ENCODE results near the gene MTNR1B.

Gene MTNR1B

GRCh38 chr11:92969634-92970347, at the start of gene MTNR1B:
Gene MTNR1B, plus strand, starts transcription at chr11:92969651. Its CDS starts 75 bp downstream, at chr11:92969726.
- DNase-seq: no peak

DNA sequence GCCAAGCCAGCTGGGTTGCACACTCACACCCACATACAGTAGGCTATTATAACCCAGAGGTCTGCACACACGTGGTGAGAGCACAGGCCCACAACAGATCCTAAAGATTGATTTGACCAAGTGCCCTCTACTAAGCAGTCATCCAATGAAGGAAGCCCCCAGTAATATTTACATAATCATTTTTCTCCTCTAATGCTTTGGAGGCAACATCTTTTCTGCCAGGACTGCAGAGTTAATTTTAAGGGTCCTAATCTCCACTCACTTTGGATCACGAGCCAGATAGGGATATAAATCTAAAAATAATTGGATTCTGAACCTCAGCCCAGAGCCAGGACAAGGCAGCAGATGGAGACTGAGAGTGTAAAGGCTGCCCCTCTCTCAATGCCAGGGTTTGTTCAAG, 49.1 kb upstream of the MTNR1B start:
- no peak for DNase-seq

DNA sequence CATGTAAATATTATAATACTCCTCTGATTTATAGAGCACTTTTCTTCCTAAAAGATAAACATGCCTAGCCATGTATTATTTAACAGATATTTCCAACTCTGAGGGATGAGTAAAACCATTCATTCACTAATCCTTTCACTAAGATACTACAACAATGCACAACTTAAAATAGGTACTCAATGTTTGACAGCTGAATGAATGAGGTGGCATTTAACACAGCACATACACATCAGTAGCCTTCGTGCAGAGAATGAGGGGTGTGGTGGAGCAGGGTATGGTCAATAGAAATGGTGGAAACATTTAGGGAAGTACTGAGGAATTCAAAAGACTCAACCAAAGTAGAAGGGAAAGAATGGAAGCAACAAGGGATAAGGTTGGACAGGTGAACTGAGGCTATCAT, 46.7 kb upstream of the MTNR1B start:
- no peak for DNase-seq

- DNase-seq: no peak
Observed at GRCh38 chr11:92929246-92929645, 40.2 kb upstream of the MTNR1B start.

GRCh38 chr11:92929653-92930052, 39.8 kb upstream of the MTNR1B start:
- no peak for DNase-seq

DNA sequence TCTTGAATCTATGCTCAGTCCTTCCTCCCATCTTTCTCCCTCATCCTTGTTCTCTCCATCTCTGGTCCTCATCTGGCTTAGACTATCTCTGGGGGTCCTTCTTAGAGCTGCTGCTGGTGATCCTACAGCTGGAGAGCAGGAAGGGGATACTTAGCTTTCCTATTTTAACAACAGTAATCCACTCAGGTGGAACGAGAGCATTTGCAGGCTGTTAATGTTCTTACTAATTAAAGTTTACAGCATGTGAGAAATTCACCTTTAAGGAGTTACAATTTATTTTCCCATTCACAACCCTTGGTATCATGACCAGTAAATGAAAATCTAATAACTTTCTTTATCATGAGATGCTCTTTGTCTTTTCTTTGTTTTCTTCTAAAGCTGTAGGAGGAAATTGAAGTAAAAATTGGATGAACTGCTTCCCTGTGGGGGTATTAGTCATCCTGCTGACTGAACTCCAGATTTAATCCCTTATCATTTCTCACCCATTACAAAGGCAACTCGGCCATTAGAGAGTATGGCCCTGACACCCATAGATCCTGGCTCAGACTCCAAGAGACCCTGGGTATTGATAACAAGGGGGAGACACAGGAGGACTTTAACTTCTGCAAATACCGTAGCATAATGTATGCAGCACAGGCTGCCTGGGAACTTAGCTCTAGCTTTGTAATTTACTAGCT, 37.6 kb upstream of the MTNR1B start:
- DNase-seq: no peak

DNA sequence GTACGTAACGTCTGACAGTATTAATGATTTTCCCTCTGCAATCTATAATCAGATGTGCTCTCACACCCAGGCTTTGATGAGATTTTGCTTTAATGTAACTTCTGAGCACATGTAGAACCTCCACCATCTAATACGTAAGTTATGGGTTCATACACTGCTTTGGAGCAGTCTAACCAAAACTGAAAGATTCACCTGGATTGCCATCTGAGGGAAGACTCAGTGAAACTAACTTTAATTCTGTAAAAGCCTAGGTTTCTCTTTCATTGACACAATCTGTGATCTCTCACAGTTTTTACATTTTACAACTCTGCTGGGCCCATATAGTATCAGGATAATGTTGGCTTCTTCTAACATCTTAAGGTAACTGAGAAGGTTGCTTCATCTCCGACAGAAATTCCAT, 30.1 kb upstream of the MTNR1B start:
- DNase-seq: no peak

- DNase-seq: no peak
Observed at GRCh38 chr11:92941676-92942571, 27.5 kb upstream of the MTNR1B start.

GRCh38 chr11:92946707-92947106, 22.7 kb upstream of the MTNR1B start:
- DNase-seq: no peak

DNA sequence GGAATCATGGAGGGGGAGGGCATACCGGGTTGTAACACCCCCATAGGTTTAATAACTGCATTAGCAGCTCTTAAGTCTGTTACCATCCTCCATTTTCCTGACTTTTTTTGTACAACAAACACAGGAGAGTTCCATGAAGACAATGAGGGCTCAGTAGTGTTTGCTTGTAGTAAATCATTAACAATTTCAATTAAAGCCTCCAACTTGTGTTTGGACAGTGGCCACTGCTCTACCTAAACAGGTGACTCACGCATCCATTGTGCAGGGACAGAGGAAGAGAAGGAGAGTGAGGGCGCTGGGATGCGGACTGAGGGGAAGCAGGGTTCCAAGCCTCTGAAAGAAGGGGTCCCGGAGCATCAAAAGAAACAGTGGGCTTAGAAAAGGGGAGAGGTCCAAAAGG, 21.3 kb upstream of the MTNR1B start:
- DNase-seq: no peak

- DNase-seq: no peak
Observed at GRCh38 chr11:92954003-92954402, 15.4 kb upstream of the MTNR1B start.

DNA sequence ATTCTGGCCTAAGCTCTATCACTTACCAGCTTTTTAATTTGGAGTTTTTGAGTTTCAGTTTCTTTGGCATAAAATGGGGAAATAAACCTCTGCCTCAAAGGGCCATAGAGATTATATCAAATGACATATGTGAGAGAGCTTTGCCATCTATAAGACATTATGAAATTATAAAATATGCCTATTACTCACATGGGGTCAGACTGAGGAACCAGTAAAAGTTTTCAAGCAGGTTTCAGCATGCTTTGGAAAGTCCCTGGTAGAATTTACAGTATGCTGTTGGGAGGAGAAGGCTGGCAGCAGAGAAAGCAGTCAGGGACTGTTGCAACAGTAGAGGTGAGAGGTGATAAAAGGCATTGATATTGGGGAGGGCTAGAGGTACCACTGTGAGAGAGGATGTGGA, 13.6 kb upstream of the MTNR1B start:
- no peak for DNase-seq

- DNase-seq: no peak
Observed at GRCh38 chr11:92960886-92961285, 8.6 kb upstream of the MTNR1B start.

DNA sequence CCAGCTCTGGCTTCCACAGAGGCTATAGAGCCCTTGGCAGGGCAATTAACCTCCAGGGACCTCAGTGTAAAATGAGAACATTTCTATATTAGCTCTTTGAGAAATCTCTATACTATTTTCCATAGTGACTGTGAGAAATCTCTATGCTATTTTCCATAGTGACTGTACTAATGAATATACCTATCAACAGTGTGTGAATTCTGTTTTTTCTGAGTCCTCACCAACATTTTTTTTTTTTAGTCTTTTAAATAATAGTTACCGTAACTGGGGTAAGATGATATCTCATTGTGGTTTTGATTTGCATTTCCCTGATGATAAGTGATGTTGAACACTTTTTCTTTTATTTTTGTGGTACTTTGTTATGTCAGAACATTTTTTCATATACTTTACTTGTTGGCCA, 7.0 kb upstream of the MTNR1B start:
- no peak for DNase-seq

DNA sequence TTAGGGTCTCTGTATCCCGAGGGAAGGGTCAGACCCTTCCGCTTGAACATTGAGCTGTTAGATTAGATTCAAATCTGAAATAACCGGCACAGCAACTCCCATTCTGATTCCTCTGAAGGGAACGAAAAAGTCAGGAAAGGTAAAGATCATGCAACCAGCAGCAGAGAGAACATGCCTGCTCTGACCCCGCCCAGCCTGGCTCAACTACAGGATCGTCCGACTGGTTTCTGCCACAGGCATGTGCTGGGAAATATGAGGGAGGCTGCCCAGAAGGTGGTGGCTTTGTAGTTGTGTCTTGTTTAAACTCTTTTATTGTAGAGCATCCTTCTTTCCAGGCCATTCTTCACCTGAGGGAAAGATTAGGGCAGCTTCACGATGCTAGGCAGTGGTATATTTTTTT, 5.0 kb upstream of the MTNR1B start:
- DNase-seq: no peak

DNA sequence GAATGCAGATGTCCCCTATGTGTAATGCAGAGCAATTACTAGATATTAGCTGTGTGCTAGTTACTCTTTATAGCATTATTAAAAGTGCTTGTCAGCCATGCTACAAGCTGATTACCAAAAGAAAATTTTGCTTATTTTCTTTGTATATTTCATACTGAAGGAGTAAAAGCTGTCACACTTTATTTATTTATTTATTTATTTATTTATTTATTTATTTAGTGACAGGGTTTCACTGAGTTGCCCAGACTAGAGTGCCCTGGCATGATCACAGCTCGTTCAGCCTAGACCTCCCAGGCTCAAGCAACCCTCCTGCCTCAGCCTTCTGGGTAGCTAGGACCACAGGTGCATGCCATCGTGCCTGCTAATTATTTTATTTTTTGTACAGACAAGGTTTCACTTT, 4.3 kb upstream of the MTNR1B start:
- no peak for DNase-seq

GRCh38 chr11:92967178-92967577, 2.3 kb upstream of the MTNR1B start:
- no peak for DNase-seq

- no peak for DNase-seq
Observed at GRCh38 chr11:92967867-92968266, 1.6 kb upstream of the MTNR1B start.

DNA sequence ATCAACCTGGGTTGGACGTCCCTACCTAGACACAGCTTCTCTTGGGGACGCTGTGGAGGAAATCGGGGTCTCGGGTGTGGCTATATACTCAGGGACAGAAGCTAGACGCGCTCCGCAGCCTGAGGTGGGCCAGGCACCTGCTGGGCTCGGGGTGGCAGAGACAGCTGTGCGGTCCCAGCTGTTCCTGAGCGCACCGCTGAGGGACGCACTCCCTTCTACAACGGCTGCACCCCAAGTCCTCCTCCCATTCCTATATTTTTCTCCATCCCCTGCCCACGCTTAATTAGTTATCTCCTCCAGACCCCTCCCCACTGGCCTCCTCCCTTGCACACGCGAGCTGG, 188 bp upstream of the MTNR1B start:
- DNase-seq: no peak

- DNase-seq: no peak
Observed at GRCh38 chr11:92972248-92972647, 2.8 kb downstream of the MTNR1B start.

DNA sequence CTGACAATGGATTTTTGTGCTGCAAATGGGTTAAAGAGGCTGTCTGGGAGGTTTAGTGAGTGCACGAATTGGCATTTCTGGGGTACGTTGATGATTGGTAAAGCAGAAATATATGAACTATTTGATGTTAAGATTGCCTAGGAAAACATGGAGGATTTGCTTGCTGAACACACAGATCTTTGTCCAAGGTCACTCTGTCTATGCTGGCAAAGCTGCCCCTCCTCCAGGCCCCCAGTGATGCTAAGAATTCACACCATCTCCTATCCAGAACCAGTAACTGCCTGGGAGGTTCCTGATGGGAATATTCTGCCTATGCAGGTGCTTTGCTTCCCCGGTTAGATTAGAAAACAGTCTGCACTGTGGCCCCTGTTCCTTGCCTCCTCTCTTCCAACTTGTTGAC, 5.8 kb downstream of the MTNR1B start:
- DNase-seq: no peak

DNA sequence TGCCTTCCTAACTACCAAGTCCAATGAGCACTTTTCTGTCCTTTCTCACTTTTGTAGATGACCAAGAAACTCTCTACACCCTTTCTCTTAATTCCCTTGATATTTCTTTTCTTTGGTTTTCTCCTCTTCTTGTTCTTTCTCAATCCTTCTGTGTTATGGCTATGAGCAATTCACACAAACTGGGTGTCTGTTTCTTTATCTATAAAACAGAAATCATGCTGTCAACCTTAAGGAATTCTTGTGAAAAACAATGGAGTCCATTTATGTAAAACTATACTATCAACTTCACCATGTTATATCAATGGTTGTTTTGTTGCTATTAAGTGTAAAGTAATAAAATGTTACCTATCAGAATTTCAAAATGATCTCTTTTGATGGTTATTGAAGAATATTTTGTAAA, 7.2 kb downstream of the MTNR1B start:
- no peak for DNase-seq

GRCh38 chr11:92977401-92977800, 8.0 kb downstream of the MTNR1B start:
- DNase-seq: no peak

Data from GF-D8 (cell line).